Measurements from ENCODE around the gene BPIFA2. TPM values are rescaled to one million over a fixed set of nuclear protein-coding genes. Genes with fewer than 3 reads are reported as not detected.

Gene BPIFA2
- total and polyA plus RNA-seq, 9 of the 15 experiments (the other 6 are each of a cell fraction or from before 2014, with no cell fraction given): not detected

DNA sequence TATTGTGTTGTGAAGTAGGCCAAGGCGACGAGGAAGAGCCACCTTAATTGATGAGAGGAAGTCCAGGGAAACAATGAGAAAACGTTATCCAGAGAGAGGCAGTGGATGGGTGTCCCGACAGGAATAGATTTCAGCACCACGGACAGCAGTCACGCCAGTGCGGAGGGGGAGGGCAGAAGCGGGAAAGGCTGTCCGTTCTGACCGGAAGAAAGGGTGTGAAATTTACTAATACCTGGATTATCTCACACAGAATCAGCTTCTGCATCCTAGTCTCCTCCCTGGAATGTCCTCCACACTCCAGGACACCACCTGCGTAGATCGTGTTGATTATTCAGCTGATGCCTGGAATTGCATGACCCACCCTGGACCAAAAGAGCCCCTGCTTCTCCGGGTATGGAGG lies 41.8 kb downstream of the BPIFA2 start (continued):
- TF ChIP-seq U2AF1 (optimal IDR thresholded peaks at IDR 0.05; ENCODE audit: low read depth, low read length) (no peak), TEAD1 (CRISPR knock-in tag; IDR thresholded peaks at IDR 0.05) (peak in 1 of 2 experiments; percentile 74; a peak in 1 of 4 replicates), ESRRA (IDR thresholded peaks at IDR 0.05; ENCODE audit: borderline replicate concordance, low read depth) (no peak), STAT5B (CRISPR knock-in tag; IDR thresholded peaks at IDR 0.05) (no peak), PRPF4 (IDR thresholded peaks at IDR 0.05; ENCODE audit: insufficient read depth, low read depth, low read length, poor library complexity, severe bottlenecking) (no peak), PTBP1 (IDR thresholded peaks at IDR 0.05; ENCODE audit: low read depth, low read length) (no peak), ZC3H8 (IDR thresholded peaks at IDR 0.05) (no peak), KDM1A (IDR thresholded peaks at IDR 0.05) (0 out of 4 replicates have a peak, but pooled peaks of 1 of the 2 experiments have one; percentile 11), GABPB1 (CRISPR knock-in tag; IDR thresholded peaks at IDR 0.05) (peak; percentile 44; the same call in 1 of the 2 replicates)

DNA sequence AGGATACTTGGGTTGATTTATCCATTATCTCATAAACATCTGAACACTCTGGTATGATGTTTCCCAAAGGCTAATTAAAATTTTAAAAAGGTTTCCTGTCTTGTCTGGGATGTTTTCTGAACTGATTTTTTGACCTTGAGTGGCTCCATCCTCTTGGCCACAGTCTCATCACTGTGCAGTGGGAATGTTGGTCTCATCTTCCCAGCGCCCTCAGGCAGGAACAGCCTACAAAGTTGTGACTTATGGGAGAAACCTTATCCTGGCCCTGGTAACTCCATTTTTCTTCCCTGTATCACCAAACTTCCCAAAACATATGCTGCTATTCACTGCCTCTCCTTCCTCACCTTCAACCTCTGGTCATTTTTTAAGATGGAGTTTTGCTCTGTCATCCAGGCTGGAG lies 42.4 kb downstream of the BPIFA2 start:
- peaks cover 0 to 6% of the 10 kb centered on the region in 2 experiments; a peak in 4 of 5 replicates for H3K27me3 ChIP-seq (ENCODE audit: control insufficient read depth in 2 of 2, insufficient read depth in 2 of 2, low read length in 2 of 2)
- no peak for DNase-seq (ENCODE audit: extremely low read depth in 1 of 4, low spot score in 3 of 4)
- no peak overlapping the region for H3K4me3 ChIP-seq
- CTCF ChIA-PET (ENCODE audit: low intra/inter-chr PET ratio): no interaction called here
- H3K36me3 ChIP-seq (ENCODE audit: control insufficient read depth, insufficient read depth, low read length): no peaks in the 10 kb centered on the region
- in situ Hi-C loops (cut with MboI): no loop called here
- H3K4me2 ChIP-seq (ENCODE audit: insufficient read depth, low read length): no peak overlapping the region
- ATAC-seq: no peak
- POLR2A ChIA-PET: interaction anchor here (1.1 kb wide), 1 partner anchor 20 kb away, joined by 3 read pairs; no protein-coding TSS in a partner anchor
- no peak overlapping the region for H2AFZ ChIP-seq (ENCODE audit: low read depth, low read length)
- BruUV-seq (replicated peaks): no TSS peak
- H3K27ac ChIP-seq (ENCODE audit: extremely low read depth, low read depth, low read length): no peak overlapping the region
- H3K79me2 ChIP-seq (ENCODE audit: control insufficient read depth, insufficient read depth, low read length): no peaks in the 10 kb centered on the region
- H3K4me1 ChIP-seq (replicated peaks in 1 of 2; ENCODE audit: control insufficient read depth in 2 of 2, insufficient read depth in 2 of 2, low read length in 2 of 2): no peaks in the 10 kb centered on the region; a peak in 1 of 5 replicates
- no peak overlapping the region for H3K9ac ChIP-seq (ENCODE audit: insufficient read depth in 1 of 2, low read depth in 2 of 2, low read length in 2 of 2)
- H3K9me1 ChIP-seq (ENCODE audit: control insufficient read depth, insufficient read depth, low read length): no peaks in the 10 kb centered on the region
- 0% methylated on average over 1 of the region's 1 CpG for WGBS (ENCODE audit: insufficient coverage, low coverage, missing lambda C conversion rate)
- no peak for FAIRE-seq
- no peaks in the 10 kb centered on the region for H3K9me3 ChIP-seq (replicated peaks; ENCODE audit: control insufficient read depth, insufficient read depth, low read depth, low read length)
- peaks cover 4% of the 10 kb centered on the region; the same call in 1 of the 2 replicates for H4K20me1 ChIP-seq (replicated peaks; ENCODE audit: control insufficient read depth, insufficient read depth, low read length)
- intact Hi-C loops (cut with micrococcal nuclease): loop anchor here (5.0 kb wide), 1 partner anchor 113 kb away; no protein-coding TSS in a partner anchor
- TF ChIP-seq SRSF7 (optimal IDR thresholded peaks at IDR 0.05; ENCODE audit: low read depth, low read length) (no peak), FOXA3 (CRISPR knock-in tag; conservative IDR thresholded peaks at IDR 0.05 in 1 of 2, IDR thresholded peaks at IDR 0.05 in 1 of 2) (no peak), KDM4B (IDR thresholded peaks at IDR 0.05; ENCODE audit: borderline replicate concordance in 2 of 2, low read depth in 1 of 2) (no peak), PHB (CRISPR knock-in tag; IDR thresholded peaks at IDR 0.05) (no peak), RBM14 (IDR thresholded peaks at IDR 0.05; ENCODE audit: borderline replicate concordance, insufficient read depth, low read depth, low read length) (no peak), POU5F1 (IDR thresholded peaks at IDR 0.05; ENCODE audit: borderline replicate concordance, low read depth, low read length, partially characterized antibody) (no peak), CEBPG (CRISPR knock-in tag; IDR thresholded peaks at IDR 0.05) (no peak), CEBPG (tag; conservative IDR thresholded peaks at IDR 0.05 in 1 of 2, IDR thresholded peaks at IDR 0.05 in 1 of 2) (no peak), STAG1 (CRISPR knock-in tag; IDR thresholded peaks at IDR 0.05; ENCODE audit: borderline replicate concordance) (no peak), ZNF57 (CRISPR knock-in tag; IDR thresholded peaks at IDR 0.05) (no peak), ZNF212 (CRISPR knock-in tag; IDR thresholded peaks at IDR 0.05) (no peak), WHSC1 (IDR thresholded peaks at IDR 0.05; ENCODE audit: low read length) (no peak)
- TF ChIP-seq, protein P1, sequence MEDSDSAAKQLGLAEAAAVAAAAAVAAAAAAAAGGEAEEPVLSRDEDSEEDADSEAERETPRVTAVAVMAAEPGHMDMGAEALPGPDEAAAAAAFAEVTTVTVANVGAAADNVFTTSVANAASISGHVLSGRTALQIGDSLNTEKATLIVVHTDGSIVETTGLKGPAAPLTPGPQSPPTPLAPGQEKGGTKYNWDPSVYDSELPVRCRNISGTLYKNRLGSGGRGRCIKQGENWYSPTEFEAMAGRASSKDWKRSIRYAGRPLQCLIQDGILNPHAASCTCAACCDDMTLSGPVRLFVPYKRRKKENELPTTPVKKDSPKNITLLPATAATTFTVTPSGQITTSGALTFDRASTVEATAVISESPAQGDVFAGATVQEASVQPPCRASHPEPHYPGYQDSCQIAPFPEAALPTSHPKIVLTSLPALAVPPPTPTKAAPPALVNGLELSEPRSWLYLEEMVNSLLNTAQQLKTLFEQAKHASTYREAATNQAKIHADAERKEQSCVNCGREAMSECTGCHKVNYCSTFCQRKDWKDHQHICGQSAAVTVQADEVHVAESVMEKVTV (CRISPR knock-in tag; IDR thresholded peaks at IDR 0.05): no peak
